ENCODE results near the gene SLC2A13.

DNA sequence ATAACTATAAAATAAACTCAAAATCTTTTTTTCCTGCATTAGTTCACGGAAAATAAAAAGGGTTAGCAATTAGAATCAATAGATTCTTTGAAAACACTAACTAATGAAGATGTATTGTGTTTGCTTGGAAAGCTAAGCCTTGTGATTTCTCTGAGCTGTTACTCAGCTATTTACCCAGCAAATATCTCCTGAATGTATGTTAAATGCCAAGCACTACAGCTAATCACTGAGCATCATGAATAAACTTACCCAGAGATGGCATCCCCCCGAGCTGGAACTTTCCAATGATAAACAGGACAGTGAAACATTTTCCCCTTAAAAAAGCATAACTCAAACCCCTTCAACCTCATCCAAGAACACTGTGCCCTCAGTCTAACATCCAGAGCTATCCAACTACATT, 71.2 kb downstream of the SLC2A13 start:
- TF ChIP-seq, protein P1, sequence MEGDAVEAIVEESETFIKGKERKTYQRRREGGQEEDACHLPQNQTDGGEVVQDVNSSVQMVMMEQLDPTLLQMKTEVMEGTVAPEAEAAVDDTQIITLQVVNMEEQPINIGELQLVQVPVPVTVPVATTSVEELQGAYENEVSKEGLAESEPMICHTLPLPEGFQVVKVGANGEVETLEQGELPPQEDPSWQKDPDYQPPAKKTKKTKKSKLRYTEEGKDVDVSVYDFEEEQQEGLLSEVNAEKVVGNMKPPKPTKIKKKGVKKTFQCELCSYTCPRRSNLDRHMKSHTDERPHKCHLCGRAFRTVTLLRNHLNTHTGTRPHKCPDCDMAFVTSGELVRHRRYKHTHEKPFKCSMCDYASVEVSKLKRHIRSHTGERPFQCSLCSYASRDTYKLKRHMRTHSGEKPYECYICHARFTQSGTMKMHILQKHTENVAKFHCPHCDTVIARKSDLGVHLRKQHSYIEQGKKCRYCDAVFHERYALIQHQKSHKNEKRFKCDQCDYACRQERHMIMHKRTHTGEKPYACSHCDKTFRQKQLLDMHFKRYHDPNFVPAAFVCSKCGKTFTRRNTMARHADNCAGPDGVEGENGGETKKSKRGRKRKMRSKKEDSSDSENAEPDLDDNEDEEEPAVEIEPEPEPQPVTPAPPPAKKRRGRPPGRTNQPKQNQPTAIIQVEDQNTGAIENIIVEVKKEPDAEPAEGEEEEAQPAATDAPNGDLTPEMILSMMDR (IDR thresholded peaks at IDR 0.05), result no peak
- no peak for TF ChIP-seq POLR2A (IDR thresholded peaks at IDR 0.05)
